ENCODE measurements around the gene ADGRD2.

ADGRD2 gene

GRCh38 chr9:124520206-124520596 lies 70.0 kb downstream of the ADGRD2 start:
- TF ChIP-seq CTCF (IDR thresholded peaks at IDR 0.05; ENCODE audit: low read depth, low read length, poor library complexity, severe bottlenecking) (no peak), EZH2phosphoT487 (IDR thresholded peaks at IDR 0.05; ENCODE audit: borderline replicate concordance, low read length) (no peak)
- H4K20me1 ChIP-seq (ENCODE audit: control insufficient read depth, insufficient read depth, low read depth, low read length) = no peaks in the 10 kb centered on the region
- H3K27me3 ChIP-seq (ENCODE audit: control insufficient read depth, low read length) = no peaks in the 10 kb centered on the region
- no peaks in the 10 kb centered on the region for H3K4me1 ChIP-seq (ENCODE audit: control insufficient read depth, low read length)
- no peaks in the 10 kb centered on the region for H3K9me2 ChIP-seq (replicated peaks; ENCODE audit: control insufficient read depth, low read length)
- H3K79me2 ChIP-seq (ENCODE audit: control insufficient read depth, low read length) = no peaks in the 10 kb centered on the region
- H3K27ac ChIP-seq (ENCODE audit: low read depth, low read length) = no peak overlapping the region
- H3K36me3 ChIP-seq (ENCODE audit: control insufficient read depth, low read length) = no peaks in the 10 kb centered on the region
- H3F3A ChIP-seq (ENCODE audit: control insufficient read depth, insufficient read depth) = no peaks in the 10 kb centered on the region
- no peak overlapping the region for H3K4me3 ChIP-seq (ENCODE audit: low read length)
- no peaks in the 10 kb centered on the region for H3K9me3 ChIP-seq (ENCODE audit: control insufficient read depth, insufficient read depth, low read length)
- H3K4me2 ChIP-seq (ENCODE audit: low read length) = no peak overlapping the region

DNA sequence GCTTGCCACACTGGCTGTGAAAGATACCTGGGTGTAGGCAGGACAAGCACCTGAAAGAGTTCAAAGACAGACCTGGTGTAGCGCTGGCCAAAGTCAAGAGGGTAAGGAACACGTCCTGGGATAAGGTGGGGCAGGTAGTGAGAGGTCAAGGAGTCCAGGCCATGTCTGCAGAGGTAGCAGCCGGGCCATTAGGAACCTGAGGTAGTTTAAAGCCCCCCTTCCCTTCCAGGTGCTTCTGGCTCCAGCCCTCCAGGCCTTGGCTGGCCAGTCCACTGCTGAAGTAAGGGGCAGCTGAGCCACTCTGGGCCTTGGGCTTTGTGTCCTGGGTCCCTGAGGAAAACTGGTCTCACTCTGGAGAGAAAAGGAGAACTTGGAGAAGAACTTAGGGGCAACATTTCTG lies 70.9 kb downstream of the ADGRD2 start:
- H3K79me2 ChIP-seq (ENCODE audit: control insufficient read depth, low read length) = no peaks in the 10 kb centered on the region
- no peak overlapping the region for H3K27ac ChIP-seq (ENCODE audit: low read depth, low read length)
- no peaks in the 10 kb centered on the region for H3K36me3 ChIP-seq (ENCODE audit: control insufficient read depth, low read length)
- TF ChIP-seq EZH2phosphoT487 (IDR thresholded peaks at IDR 0.05; ENCODE audit: borderline replicate concordance, low read length) (no peak), CTCF (IDR thresholded peaks at IDR 0.05; ENCODE audit: low read depth, low read length, poor library complexity, severe bottlenecking) (no peak)
- H3K4me1 ChIP-seq (ENCODE audit: control insufficient read depth, low read length) = no peaks in the 10 kb centered on the region
- H3K9me2 ChIP-seq (replicated peaks; ENCODE audit: control insufficient read depth, low read length) = no peaks in the 10 kb centered on the region
- no peak overlapping the region for H3K4me3 ChIP-seq (ENCODE audit: low read length)
- no peaks in the 10 kb centered on the region for H3F3A ChIP-seq (ENCODE audit: control insufficient read depth, insufficient read depth)
- H4K20me1 ChIP-seq (ENCODE audit: control insufficient read depth, insufficient read depth, low read depth, low read length) = no peaks in the 10 kb centered on the region
- no peak overlapping the region for H3K4me2 ChIP-seq (ENCODE audit: low read length)
- H3K27me3 ChIP-seq (ENCODE audit: control insufficient read depth, low read length) = no peaks in the 10 kb centered on the region
- H3K9me3 ChIP-seq (ENCODE audit: control insufficient read depth, insufficient read depth, low read length) = no peaks in the 10 kb centered on the region

DNA sequence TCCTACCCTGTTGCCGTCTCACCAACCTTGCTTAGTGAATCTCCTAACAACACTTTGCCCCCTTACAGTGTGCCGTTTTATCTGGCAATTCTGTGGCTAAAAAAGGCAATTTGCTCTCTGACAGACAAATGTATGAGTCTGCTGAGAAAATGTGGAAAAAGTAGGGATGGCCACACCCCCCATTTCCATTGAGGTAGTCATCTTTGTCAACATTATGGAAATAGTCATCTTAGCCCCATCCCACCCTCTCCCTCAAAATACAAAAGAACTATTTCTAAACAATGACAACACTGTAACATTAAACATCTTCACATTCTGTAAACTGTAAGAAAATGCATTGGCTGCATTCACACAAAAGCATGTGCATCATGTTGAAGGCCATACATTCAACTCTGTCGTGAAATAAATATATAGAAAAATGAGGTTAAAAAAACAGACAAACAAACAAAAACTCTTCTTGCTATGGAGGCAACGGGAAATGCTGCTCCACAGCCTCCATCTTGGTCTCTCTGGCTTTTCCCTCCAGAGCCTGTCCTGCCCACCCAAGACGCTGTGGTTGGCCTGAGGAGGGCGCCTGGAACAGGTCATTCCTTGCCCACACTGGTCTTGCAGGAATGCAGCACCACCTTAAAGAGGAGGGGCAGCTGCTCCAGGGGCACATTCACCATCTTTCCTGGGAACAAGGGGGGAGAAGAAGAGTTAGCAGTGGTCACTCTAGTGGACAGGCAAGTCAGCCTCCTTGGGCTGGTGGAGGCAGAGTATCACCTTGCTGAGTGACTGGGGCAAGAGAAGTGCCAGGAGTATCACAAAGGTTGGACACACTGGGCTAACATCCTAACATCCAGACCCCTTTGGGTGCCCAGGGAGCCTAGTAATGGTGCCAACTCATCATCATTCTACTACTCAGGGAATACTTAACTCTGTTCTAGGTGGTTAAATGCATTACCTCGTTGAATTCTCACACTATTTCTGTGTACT lies 72.2 kb downstream of the ADGRD2 start:
- Histone ChIP-seq H3K27ac (ENCODE audit: low read depth, low read length) (no peak overlapping the region), H4K20me1 (ENCODE audit: control insufficient read depth, insufficient read depth, low read depth, low read length) (no peaks in the 10 kb centered on the region), H3K36me3 (ENCODE audit: control insufficient read depth, low read length) (no peaks in the 10 kb centered on the region), H3K9me3 (ENCODE audit: control insufficient read depth, insufficient read depth, low read length) (no peaks in the 10 kb centered on the region), H3K9me2 (replicated peaks; ENCODE audit: control insufficient read depth, low read length) (no peaks in the 10 kb centered on the region), H3F3A (ENCODE audit: control insufficient read depth, insufficient read depth) (no peaks in the 10 kb centered on the region), H3K4me3 (ENCODE audit: low read length) (no peak overlapping the region), H3K27me3 (ENCODE audit: control insufficient read depth, low read length) (no peaks in the 10 kb centered on the region), H3K4me1 (ENCODE audit: control insufficient read depth, low read length) (no peaks in the 10 kb centered on the region), H3K4me2 (ENCODE audit: low read length) (no peak overlapping the region), H3K79me2 (ENCODE audit: control insufficient read depth, low read length) (no peaks in the 10 kb centered on the region)
- TF ChIP-seq CTCF (IDR thresholded peaks at IDR 0.05; ENCODE audit: low read depth, low read length, poor library complexity, severe bottlenecking) = no peak
- no peak for TF ChIP-seq EZH2phosphoT487 (IDR thresholded peaks at IDR 0.05; ENCODE audit: borderline replicate concordance, low read length)

Data from DOHH2 (cell line).